NOMO-1 treated with DMSO at 0.1 percent for 48 hours (cell line): ENCODE measurements around the gene SLC23A1.
A peak's percentile ranks its signal among the peaks of the same experiment; 100 is the strongest.
"Not testable (repeated sequence)": the region's sequence is repeated elsewhere in the genome, so short reads cannot be mapped to it uniquely, and the experiment has no call there.

Experiments
- DNase-seq: peaks from one replicate; lab custom pipeline; 2025; ENCODE audit not compliant: unreplicated experiment; lab: John Stamatoyannopoulos, UW

The SLC23A1 gene

GRCh38 chr5:139374909-139375308 lies 8.2 kb downstream of the SLC23A1 start:
- DNase-seq = no peak

DNA sequence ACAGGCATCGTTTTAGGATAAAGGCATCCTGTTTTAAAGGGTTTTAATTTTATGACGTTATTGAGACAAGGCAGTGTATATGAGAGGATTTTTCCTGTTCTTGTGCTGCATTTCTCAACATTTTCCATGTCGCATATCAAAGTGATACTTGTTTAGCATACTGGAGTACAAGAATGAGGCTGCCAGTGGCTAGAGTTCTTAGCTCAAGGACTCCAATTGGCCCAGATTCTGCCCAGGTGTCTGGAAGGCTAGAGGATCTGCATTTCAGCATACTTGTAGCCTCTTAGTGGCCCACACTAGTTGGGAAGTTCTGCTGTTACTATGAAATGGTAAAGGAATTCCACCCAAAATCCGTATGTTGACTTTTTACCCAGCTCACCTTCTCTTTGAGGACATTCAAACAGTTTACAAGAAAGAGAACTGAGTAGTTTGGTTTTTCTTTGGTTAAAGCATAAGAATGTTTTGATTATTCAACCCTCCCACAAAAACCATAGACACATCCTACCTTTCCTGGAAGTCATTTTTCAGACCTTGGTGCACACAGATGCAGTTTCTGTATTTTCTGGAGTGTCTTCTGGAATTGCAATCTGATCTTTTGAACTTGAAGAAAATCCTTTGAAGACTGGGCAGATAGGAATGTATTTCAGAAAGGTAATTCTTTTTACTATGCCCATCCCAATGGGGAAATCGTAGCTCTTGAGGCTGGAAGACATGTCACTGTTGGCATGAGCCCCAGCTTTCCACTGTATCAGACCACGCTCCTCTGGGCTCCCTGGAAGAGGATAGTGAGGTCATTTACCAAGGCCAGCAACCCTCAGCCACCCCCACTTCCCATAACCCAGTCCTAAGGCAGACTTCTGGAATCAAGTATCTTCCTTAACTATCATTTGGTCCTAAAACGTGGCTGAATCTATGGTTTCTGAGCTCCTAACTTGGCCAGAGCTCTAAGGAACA lies 11.3 kb downstream of the SLC23A1 start:
- no peak for DNase-seq

GRCh38 chr5:139369181-139369580 lies 13.9 kb downstream of the SLC23A1 start:
- no peak for DNase-seq

GRCh38 chr5:139368613-139369012 lies 14.5 kb downstream of the SLC23A1 start:
- no peak for DNase-seq

GRCh38 chr5:139364466-139364865 lies 18.6 kb downstream of the SLC23A1 start:
- no peak for DNase-seq

GRCh38 chr5:139363937-139364336 lies 19.2 kb downstream of the SLC23A1 start:
- DNase-seq = no peak

GRCh38 chr5:139361835-139362429 lies 21.2 kb downstream of the SLC23A1 start:
- no peak for DNase-seq

- no peak for DNase-seq
Measured at GRCh38 chr5:139360384-139360783, 22.7 kb downstream of the SLC23A1 start.

DNA sequence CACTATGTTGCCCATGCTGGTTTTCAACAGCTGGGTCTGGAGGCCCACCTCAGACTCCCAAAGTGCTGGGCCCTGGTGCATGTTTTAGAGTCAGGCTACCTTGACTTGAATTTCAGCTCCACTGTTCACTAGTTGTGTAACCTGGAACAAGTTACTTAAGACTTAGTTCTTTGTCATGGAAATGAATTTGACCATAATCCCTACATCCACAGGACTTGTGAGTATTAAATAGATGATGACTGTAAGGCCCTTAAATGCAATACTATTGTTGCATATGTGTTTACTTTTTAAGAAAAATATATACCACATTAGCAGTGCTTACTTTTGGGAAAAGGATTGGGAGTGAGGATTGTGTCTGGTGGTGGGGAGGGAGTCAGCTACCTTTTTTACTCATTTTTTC lies 25.0 kb downstream of the SLC23A1 start:
- DNase-seq = no peak

DNA sequence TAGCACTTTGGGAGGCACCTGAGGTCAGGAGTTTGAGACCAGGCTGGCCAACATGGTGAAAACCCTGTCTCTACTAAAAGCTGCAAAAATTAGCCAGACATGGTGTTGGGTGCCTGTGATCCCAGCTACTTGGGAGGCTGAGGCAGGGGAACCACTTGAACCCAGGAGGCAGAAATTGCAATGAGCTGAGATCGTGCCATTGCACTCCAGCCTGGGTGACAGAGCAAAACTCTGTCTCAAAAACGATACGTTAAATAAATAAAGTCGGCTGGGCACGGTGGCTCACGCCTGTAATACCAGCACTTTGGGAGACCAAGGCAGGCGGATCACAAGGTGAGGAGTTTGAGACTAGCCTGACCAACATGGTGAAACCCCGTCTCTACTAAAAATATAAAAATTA lies 27.2 kb downstream of the SLC23A1 start:
- not testable (repeated sequence) for DNase-seq

DNA sequence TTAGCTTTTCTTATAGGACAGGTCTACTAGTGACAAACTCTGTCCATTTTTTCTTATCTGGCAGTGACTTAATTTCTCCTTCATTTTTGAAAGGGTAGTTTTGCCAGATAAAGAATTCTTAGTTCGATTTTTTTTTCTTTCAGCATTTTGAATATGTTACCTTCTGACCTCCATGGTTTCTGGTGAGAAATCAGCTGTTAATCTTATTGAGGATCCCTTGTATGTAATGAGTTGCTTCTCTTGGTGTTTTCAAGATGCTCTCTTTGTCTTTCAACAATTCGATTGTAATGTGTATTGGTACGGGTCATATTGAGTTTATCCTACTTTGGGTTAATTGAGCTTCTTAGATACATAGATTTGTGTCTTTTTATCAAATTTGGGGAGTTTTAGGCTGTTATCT lies 28.9 kb downstream of the SLC23A1 start:
- no peak for DNase-seq

DNA sequence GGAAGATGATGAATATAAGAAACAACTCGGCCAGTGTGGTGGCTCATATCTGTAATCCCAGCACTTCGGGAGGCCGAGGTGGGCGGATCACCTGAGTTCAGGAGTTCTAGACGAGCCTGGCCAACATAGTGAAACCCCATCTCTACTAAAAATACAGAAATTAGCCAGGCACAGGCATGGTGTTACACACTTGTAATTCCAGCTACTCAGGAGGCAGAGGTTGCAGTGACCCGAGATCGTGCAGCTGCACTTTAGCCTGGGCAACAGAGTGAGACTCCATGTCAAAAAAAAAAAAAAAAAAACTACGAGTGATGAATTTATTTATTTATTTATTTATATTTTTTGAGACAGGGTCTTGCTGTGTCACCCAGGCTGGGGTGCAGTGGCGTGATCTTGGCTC lies 35.2 kb downstream of the SLC23A1 start:
- not testable (repeated sequence) for DNase-seq

GRCh38 chr5:139345442-139345841 lies 37.7 kb downstream of the SLC23A1 start:
- DNase-seq = not testable (repeated sequence)

DNA sequence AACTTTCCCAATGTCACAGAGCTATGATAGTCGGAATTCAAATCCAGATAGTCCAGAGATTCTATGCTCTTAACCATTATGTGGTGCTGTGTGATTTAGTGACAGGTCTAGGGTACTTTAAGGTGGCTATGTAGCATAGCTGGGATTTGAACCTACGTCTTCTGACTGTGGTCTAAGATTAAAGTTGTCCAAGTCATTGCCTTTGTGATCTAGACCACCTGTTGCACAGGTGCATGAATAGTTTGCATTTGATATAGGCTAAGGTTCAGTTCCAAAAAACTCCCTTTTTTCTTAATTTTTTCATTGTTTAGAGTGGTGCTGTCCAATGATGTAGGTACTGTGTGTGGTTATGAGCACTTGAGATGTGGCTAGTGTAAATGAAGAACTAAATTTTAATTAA lies 38.9 kb downstream of the SLC23A1 start:
- no peak for DNase-seq

- no peak for DNase-seq
Measured at GRCh38 chr5:139343476-139343875, 39.6 kb downstream of the SLC23A1 start.

DNA sequence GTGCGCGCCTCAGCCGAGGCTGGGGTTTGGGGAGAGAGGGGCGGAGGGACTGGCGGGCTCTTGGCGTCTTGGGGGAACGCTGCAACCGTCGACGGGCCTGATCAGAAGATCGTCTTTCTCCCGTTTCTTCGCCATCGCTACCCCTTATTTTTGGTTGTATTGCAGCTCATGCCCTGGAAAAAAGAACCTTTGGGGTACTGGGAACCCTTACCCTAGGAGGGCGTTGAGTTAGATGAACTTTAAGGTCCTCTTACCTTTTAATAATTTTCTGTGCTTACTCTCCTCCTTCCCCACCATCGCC lies 40.7 kb downstream of the SLC23A1 start:
- DNase-seq = no peak

GRCh38 chr5:139341689-139342422 lies 41.2 kb downstream of the SLC23A1 start, which contains the start of gene PAIP2:
TSS of gene PAIP2 (plus strand) at chr5:139341854. CDS start at chr5:139363785, 21,931 bp downstream.
- peak; percentile 97 for DNase-seq

DNA sequence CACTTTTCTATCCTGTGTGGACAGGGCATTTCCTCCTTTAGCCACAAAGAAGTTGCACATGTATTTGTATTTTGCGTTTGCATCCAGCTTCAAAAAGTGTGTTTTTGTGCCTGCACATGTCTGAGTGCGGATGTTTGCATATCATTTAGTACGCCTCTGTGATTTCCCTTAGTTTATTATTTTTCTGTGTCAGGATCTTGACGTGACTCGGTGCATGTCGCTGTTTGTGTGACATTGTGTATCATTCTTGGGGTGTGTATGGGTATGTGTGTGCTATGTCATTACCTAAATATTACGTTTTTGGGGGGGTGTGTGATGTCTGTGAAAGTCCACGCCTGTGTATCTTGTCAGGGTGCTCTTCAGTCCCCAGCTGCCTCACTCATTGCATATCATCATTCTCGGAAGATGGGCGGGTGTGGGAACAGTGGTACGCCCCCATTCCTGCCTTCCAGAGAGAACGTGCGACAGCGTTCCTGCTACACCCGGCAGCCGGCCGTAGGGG lies 41.9 kb downstream of the SLC23A1 start:
- no peak for DNase-seq

GRCh38 chr5:139340051-139340450 lies 43.0 kb downstream of the SLC23A1 start:
- DNase-seq = no peak

GRCh38 chr5:139335811-139336210 lies 47.3 kb downstream of the SLC23A1 start:
- no peak for DNase-seq
